Vagina (tissue), 2 donors: ENCODE measurements around the gene LRMDA. TPM values are rescaled to one million over a fixed set of nuclear protein-coding genes. Genes with fewer than 3 reads are reported as not detected.
A peak's percentile ranks its signal among the peaks of the same experiment; 100 is the strongest.
"Not testable (repeated sequence)": the region's sequence is repeated elsewhere in the genome, so short reads cannot be mapped to it uniquely, and the experiment has no call there.

Experiments used
- DNase-seq, 2 donors: peaks; one replicate each; pipeline ENCODE4 v3.0.0-alpha.2; 2017; ENCODE audit errors: extremely low spot score in 2 of 2
- H3K27ac ChIP-seq: fragments of 200-600 bp; sonication (generic); one replicate; pipeline ENCODE4 v1.5.1; 2019
- H3K27me3 ChIP-seq: fragments of 200-600 bp; sonication (generic); one replicate; pipeline ENCODE4 v1.5.1; 2019
- H3K36me3 ChIP-seq, 2 donors: fragments of 200-600 bp; sonication (generic); one replicate each; pipeline ENCODE4 v1.5.1; 2017 to 2019
- H3K4me1 ChIP-seq: fragments of 200-600 bp; sonication (generic); one replicate; pipeline ENCODE4 v1.5.1; 2019
- H3K4me3 ChIP-seq, 2 donors: fragments of 200-600 bp; sonication (generic); 1 replicate in 1 of 2; 2 replicates in 1 of 2; pipeline ENCODE4 v1.5.1; 2016 to 2019
- H3K9me3 ChIP-seq: fragments of 200-600 bp; sonication (generic); one replicate; pipeline ENCODE4 v1.5.1; 2019
- POLR2A ChIP-seq, 2 donors: fragments of 450-650 bp; IDR thresholded peaks; one replicate each; pipeline ENCODE4 v1.6.1; 2017; ENCODE audit warnings: antibody characterized with exemption in 2 of 2, mild to moderate bottlenecking in 2 of 2, moderate library complexity in 2 of 2
- POLR2AphosphoS5 ChIP-seq, 2 donors: sonication (generic); formaldehyde crosslinking; IDR thresholded peaks; one replicate each; pipeline ENCODE4 v1.9.0; 2017; ENCODE audit warnings: antibody characterized with exemption in 2 of 2, mild to moderate bottlenecking in 2 of 2, low read depth in 1 of 2; ENCODE audit not compliant: insufficient read depth in 1 of 2
- intact Hi-C: fragments of 100-400 bp; cut with DNase I; formaldehyde crosslinking; loops from one replicate; pipeline ENCODE4 v1.15.1; 2023
- total RNA-seq: library from RNA; depleted of rRNA; stranded (reverse); fragments of >200 nt; gene quantifications from one replicate; pipeline ENCODE4 v1.2.3, GENCODE V29; 2016
- TF ChIP-seq, protein P1 (sequence below), 3 experiments: fragments of 450-650 bp in 2 of 3; fragments of 200-600 bp in 1 of 3; sonication (generic) in 1 of 3; IDR thresholded peaks; one replicate each; pipeline ENCODE4 v1.5.1; 2017 to 2019; ENCODE audit warnings: antibody characterized with exemption in 3 of 3, mild to moderate bottlenecking in 2 of 3, moderate library complexity in 2 of 3

LRMDA gene
- total RNA-seq, 1 donor from 2014 or later = 22.6 TPM

DNA sequence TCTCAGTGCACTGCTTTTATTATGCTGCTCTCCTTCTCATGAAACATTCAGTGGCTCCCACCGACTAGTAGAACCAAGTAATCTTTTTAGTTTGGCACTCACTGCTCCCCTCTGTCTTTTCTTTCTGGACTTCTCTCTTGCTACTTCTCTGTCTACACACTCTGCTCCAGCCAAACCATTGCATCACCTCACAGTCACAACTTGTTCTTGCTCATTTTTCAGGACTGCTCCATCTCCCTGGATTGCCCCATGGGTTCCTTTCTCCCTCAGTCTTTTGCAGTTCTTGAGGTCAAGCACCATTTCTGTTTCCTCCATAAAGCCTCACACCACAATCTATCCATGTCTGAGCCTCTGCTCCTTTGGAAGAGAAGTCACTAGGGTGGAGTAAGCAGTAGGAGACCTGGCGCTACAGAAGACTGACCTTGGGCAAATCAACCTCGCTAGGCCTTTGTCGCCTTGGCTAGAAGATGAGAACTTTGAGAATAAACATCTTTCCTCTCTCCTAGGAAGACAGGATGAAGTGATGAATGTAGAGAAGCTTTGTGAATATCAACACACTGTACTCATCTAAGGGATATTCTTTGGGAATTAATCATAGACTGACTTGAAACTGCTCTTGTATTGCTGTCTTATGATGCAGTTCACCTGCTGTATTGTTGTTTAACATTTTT is 186.2 kb downstream of the LRMDA start:
- Histone ChIP-seq H3K4me3 (no peak overlapping the region), H3K9me3 (no peaks in the 10 kb centered on the region), H3K4me1 (peaks cover 16% of the 10 kb centered on the region), H3K27ac (no peak overlapping the region), H3K27me3 (no peaks in the 10 kb centered on the region), H3K36me3 (no peaks in the 10 kb centered on the region)
- peak in 1 of 2 donors; percentile 92 for DNase-seq
- TF ChIP-seq, protein P1, sequence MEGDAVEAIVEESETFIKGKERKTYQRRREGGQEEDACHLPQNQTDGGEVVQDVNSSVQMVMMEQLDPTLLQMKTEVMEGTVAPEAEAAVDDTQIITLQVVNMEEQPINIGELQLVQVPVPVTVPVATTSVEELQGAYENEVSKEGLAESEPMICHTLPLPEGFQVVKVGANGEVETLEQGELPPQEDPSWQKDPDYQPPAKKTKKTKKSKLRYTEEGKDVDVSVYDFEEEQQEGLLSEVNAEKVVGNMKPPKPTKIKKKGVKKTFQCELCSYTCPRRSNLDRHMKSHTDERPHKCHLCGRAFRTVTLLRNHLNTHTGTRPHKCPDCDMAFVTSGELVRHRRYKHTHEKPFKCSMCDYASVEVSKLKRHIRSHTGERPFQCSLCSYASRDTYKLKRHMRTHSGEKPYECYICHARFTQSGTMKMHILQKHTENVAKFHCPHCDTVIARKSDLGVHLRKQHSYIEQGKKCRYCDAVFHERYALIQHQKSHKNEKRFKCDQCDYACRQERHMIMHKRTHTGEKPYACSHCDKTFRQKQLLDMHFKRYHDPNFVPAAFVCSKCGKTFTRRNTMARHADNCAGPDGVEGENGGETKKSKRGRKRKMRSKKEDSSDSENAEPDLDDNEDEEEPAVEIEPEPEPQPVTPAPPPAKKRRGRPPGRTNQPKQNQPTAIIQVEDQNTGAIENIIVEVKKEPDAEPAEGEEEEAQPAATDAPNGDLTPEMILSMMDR (IDR thresholded peaks at IDR 0.05) = no peak
- TF ChIP-seq POLR2A (IDR thresholded peaks at IDR 0.05) (no peak), POLR2AphosphoS5 (IDR thresholded peaks at IDR 0.05; ENCODE audit: insufficient read depth in 1 of 2, low read depth in 1 of 2) (peak in 1 of 2 donors; percentile 14)
- intact Hi-C loops = no loop called here

DNA sequence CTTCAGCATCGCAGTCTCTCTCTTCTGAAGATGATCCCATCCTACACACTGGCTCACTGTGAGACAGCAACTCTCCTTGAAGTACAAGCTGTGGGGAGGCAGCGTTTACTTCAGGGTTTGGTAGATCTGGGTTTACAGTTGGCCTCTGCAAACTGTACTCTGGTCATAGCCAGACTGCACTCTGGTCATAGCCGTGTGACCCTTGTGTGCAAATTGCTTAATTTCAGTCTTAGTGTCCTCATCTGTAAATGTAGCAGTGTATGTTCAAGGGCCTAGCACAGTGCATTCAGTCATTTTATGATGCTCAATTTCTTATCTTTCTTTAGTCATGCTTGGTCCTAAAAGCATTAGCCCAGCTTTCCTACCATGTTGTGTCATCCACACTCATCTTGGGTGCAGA is 188.2 kb downstream of the LRMDA start:
- TF ChIP-seq POLR2AphosphoS5 (IDR thresholded peaks at IDR 0.05; ENCODE audit: insufficient read depth in 1 of 2, low read depth in 1 of 2) = no peak
- no peak for TF ChIP-seq POLR2A (IDR thresholded peaks at IDR 0.05)
- TF ChIP-seq, protein P1 (IDR thresholded peaks at IDR 0.05) = no peak
- no peak for DNase-seq
- Histone ChIP-seq H3K36me3 (no peaks in the 10 kb centered on the region), H3K27me3 (no peaks in the 10 kb centered on the region), H3K27ac (no peak overlapping the region), H3K9me3 (no peaks in the 10 kb centered on the region), H3K4me1 (no peaks in the 10 kb centered on the region), H3K4me3 (no peak overlapping the region)
- intact Hi-C loops = no loop called here

DNA sequence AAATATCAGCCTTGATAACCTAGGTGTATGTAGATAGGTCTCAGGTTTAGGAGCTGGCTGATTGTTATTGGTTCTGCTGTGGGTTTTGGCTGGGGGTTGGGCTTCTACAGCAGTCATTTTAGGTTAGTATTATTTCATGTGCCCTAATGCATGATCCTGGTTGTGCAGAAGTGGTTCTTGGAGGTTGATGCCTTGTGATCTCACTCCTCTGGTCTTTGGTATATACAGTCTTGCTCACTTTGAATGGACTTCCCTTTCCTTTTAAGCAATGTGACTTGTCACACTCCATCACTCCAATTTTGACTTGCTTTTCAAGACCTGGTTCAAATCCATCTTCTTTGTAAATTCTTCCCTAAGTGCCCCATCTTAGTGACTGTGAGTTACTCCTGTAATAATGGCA is 188.9 kb downstream of the LRMDA start:
- H3K4me1 ChIP-seq = no peaks in the 10 kb centered on the region
- no peaks in the 10 kb centered on the region for H3K27me3 ChIP-seq
- TF ChIP-seq POLR2AphosphoS5 (IDR thresholded peaks at IDR 0.05; ENCODE audit: insufficient read depth in 1 of 2, low read depth in 1 of 2) = no peak
- TF ChIP-seq, protein P1 (IDR thresholded peaks at IDR 0.05) = no peak
- no peak for TF ChIP-seq POLR2A (IDR thresholded peaks at IDR 0.05)
- H3K4me3 ChIP-seq = no peak overlapping the region
- DNase-seq = no peak
- no peaks in the 10 kb centered on the region for H3K9me3 ChIP-seq
- H3K36me3 ChIP-seq = no peaks in the 10 kb centered on the region
- intact Hi-C loops = no loop called here
- no peak overlapping the region for H3K27ac ChIP-seq

- H3K4me1 ChIP-seq, H3K27ac ChIP-seq, H3K36me3 ChIP-seq, H3K9me3 ChIP-seq, H3K27me3 ChIP-seq, H3K4me3 ChIP-seq, DNase-seq, intact Hi-C loops: not testable (repeated sequence)
Measured at GRCh38 chr10:75621003-75621402, 189.6 kb downstream of the LRMDA start.

GRCh38 chr10:75622503-75622902 is 191.1 kb downstream of the LRMDA start:
- no peak overlapping the region for H3K27ac ChIP-seq
- no peaks in the 10 kb centered on the region for H3K9me3 ChIP-seq
- no peaks in the 10 kb centered on the region for H3K4me1 ChIP-seq
- H3K27me3 ChIP-seq = no peaks in the 10 kb centered on the region
- no peak for DNase-seq
- no peaks in the 10 kb centered on the region for H3K36me3 ChIP-seq
- H3K4me3 ChIP-seq = no peak overlapping the region
- intact Hi-C loops = no loop called here
- TF ChIP-seq POLR2AphosphoS5 (IDR thresholded peaks at IDR 0.05; ENCODE audit: insufficient read depth in 1 of 2, low read depth in 1 of 2) (no peak), POLR2A (IDR thresholded peaks at IDR 0.05) (no peak)
- TF ChIP-seq, protein P1 (IDR thresholded peaks at IDR 0.05) = no peak
